SK-N-SH (cell line): ENCODE measurements around the gene ABCG1.

ENCODE experiments used
- CTCF ChIP-seq: fragments of 200-600 bp; sonication (generic); IDR thresholded peaks from 2 replicates; pipeline ENCODE4 v1.6.1; 2017; ENCODE audit warnings: antibody characterized with exemption, mild to moderate bottlenecking, moderate library complexity
- FOXM1 ChIP-seq: IDR thresholded peaks from 2 replicates; pipeline ENCODE4 v1.4.0; 2012; ENCODE audit warnings: low read depth, mild to moderate bottlenecking
- GATA2 ChIP-seq: sonication (generic); formaldehyde crosslinking; IDR thresholded peaks from 2 replicates; pipeline ENCODE4 v1.5.0; 2020; ENCODE audit warnings: mild to moderate bottlenecking, missing genetic modification reagents
- NRF1 ChIP-seq: IDR thresholded peaks from 2 replicates; pipeline ENCODE4 v1.6.1; 2012; ENCODE audit warnings: low read depth, mild to moderate bottlenecking, low read length
- RAD21 ChIP-seq: IDR thresholded peaks from 2 replicates; pipeline ENCODE4 v1.6.1; 2012; ENCODE audit warnings: mild to moderate bottlenecking, low read length
- RCOR1 ChIP-seq: fragments of 150-350 bp; IDR thresholded peaks from 2 replicates; pipeline ENCODE4 v1.6.1; 2017; ENCODE audit warnings: antibody characterized with exemption, low read length
- RFX5 ChIP-seq: IDR thresholded peaks from 2 replicates; pipeline ENCODE4 v1.6.1; 2012; ENCODE audit warnings: mild to moderate bottlenecking, improper control_type of control experiment, low read length
- SIN3A ChIP-seq: IDR thresholded peaks from 2 replicates; pipeline ENCODE4 v1.6.1; 2012; ENCODE audit warnings: low read depth, mild to moderate bottlenecking, low read length, moderate library complexity, borderline replicate concordance
- USF2 ChIP-seq: fragments of 150-350 bp; IDR thresholded peaks from 2 replicates; pipeline ENCODE4 v1.6.1; 2017; ENCODE audit warnings: antibody characterized with exemption, low read length, low read depth, borderline replicate concordance

- TF ChIP-seq CTCF (no peak), RAD21 (no peak), SIN3A (no peak), RFX5 (no peak), USF2 (no peak), RCOR1 (no peak), FOXM1 (no peak), NRF1 (no peak), GATA2 (no peak)
These were observed 10.9 kb upstream of the ABCG1 start for GRCh38 chr21:42208036-42208435.
